ENCODE measurements around the gene ELL. TPM values are rescaled to one million over a fixed set of nuclear protein-coding genes. Genes with fewer than 3 reads are reported as not detected.

The ELL gene
- total and polyA plus RNA-seq, 2 experiments from 2014 or later, result 11.3 to 20.1 TPM

- Histone ChIP-seq H3K27ac (ENCODE audit: low read depth) (no peak overlapping the region), H2AFZ (no peak overlapping the region), H3K27me3 (ENCODE audit: insufficient read depth) (no peaks in the 10 kb centered on the region), H4K20me1 (replicated peaks; ENCODE audit: insufficient read depth) (peaks cover 6% of the 10 kb centered on the region; the same call in 1 of the 2 replicates), H3K9me2 (ENCODE audit: insufficient read depth) (no peaks in the 10 kb centered on the region), H3K79me2 (replicated peaks; ENCODE audit: insufficient read depth) (no peaks in the 10 kb centered on the region), H3K4me1 (ENCODE audit: insufficient read depth) (peaks cover 43% of the 10 kb centered on the region; the same call in 1 of the 2 replicates), H3K4me2 (peak overlapping the region; percentile 91), H3K36me3 (ENCODE audit: insufficient read depth) (no peaks in the 10 kb centered on the region), H3K4me3 (peak overlapping the region; percentile 73), H3F3A (replicated peaks; ENCODE audit: low read depth) (peaks cover 3% of the 10 kb centered on the region; the same call in 1 of the 2 replicates)
- H3K27me3 Mint-ChIP-seq (ENCODE audit: insufficient read depth, low read depth, poor library complexity), result peaks cover 12% of the 10 kb centered on the region
- H3K27ac Mint-ChIP-seq, result no peak overlapping the region
- H3K36me3 Mint-ChIP-seq (ENCODE audit: low read depth), result no peaks in the 10 kb centered on the region
- ATAC-seq, result peak; percentile 6
- no peak for TF ChIP-seq JUNB (IDR thresholded peaks at IDR 0.05; ENCODE audit: unreplicated experiment)
- no peak for TF ChIP-seq EZH2 (IDR thresholded peaks at IDR 0.05; ENCODE audit: low read depth, unreplicated experiment)
- TF ChIP-seq, protein P1, sequence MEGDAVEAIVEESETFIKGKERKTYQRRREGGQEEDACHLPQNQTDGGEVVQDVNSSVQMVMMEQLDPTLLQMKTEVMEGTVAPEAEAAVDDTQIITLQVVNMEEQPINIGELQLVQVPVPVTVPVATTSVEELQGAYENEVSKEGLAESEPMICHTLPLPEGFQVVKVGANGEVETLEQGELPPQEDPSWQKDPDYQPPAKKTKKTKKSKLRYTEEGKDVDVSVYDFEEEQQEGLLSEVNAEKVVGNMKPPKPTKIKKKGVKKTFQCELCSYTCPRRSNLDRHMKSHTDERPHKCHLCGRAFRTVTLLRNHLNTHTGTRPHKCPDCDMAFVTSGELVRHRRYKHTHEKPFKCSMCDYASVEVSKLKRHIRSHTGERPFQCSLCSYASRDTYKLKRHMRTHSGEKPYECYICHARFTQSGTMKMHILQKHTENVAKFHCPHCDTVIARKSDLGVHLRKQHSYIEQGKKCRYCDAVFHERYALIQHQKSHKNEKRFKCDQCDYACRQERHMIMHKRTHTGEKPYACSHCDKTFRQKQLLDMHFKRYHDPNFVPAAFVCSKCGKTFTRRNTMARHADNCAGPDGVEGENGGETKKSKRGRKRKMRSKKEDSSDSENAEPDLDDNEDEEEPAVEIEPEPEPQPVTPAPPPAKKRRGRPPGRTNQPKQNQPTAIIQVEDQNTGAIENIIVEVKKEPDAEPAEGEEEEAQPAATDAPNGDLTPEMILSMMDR (conservative IDR thresholded peaks at IDR 0.05; ENCODE audit: low read depth in 2 of 2), result no peak
- no peak for TF ChIP-seq ZNF462 (CRISPR knock-in tag; IDR thresholded peaks at IDR 0.05)
- DNase-seq (ENCODE audit: low spot score), result no peak
- H3K9me3 Mint-ChIP-seq, result no peaks in the 10 kb centered on the region
- peaks cover 25% of the 10 kb centered on the region for H3K4me1 Mint-ChIP-seq
- H3K4me3 Mint-ChIP-seq, result no peak overlapping the region
These were observed 93.6 kb downstream of the ELL start for GRCh38 chr19:18428173-18428786.
